HG02623 (cell line): ENCODE results near the gene SLC12A4.
"Not testable (repeated sequence)": the region's sequence is repeated elsewhere in the genome, so short reads cannot be mapped to it uniquely, and the experiment has no call there.

ENCODE experiments used
- ATAC-seq: cut with Tn5 transposase; IDR thresholded peaks from one replicate; pipeline ENCODE4 v1.9.1; 2021; ENCODE audit warnings: moderate library complexity; ENCODE audit not compliant: unreplicated experiment

Gene SLC12A4

DNA sequence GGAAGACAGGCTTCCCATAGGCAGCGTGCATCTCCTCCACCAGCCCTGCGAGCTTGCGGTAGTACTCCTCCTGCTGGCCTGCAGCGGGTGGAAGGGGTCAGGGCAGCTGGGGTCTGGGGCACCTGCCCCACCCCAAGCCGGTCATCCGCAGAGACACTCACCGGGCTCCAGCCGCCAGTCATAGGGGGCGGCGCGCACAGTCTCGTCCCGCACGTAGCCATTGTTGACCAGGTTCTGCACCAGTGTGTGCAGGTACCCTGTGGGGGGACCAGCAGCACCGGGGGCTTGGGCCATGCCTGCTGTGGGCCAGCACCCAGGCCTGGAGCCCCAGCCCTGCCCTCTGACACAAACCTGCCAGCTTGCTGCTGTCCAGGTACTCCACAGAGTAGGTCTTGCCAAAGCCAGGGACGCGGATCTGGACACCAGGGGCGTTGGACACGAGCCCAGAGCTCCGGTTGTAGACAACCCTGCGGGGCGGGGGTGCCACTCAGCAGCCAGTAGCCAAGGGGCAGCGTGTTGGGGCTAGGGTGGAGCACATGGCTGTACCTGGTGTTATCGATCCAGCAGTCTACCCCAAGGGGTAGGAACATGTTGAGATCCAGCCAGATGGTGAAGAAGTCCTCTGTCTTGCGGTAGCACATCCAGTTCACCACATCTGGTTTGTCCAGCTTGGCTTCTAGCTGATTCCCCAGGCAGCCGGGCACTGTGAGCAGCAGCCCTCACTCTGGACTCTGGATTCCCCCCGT lies 25.8 kb downstream of the SLC12A4 start:
- no peak for ATAC-seq

GRCh38 chr16:67942200-67942509 lies 26.3 kb downstream of the SLC12A4 start:
- ATAC-seq = no peak

DNA sequence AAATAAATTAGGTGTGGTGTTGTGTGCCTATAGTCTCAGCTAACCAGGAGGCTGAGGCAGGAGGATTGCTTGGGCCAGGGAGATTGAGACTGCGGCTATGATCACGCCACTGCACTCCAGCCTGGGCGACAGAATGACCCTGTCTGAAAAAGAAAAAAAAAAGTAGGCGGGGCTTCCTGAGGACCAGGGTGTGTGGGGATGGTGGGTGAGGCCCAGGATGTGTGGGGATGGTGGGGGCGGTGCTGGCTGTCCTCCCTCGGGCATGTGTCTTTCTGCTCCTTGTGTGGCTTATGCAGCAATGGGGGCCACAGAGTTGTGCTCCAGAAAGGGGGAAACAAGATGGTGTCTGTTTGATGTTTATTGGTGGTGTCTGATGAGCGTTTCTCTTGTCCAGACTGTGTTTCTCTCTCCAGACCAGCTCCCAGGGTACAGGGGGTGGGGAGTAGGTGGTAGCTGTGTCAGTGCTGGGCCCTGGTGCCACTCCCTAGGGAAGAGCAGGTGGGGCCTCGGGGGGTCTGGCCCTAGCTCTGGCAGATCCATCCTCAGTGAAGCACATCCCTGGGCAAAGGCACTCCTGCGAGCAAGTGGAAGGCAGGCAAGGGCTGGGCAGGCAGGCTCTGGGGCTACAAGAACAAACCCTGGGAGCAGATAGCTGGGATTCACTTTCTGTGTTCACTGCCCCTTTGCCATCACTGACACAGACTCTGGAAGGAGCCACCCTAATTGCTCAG lies 26.8 kb downstream of the SLC12A4 start:
- no peak for ATAC-seq

GRCh38 chr16:67940446-67941089 lies 27.9 kb downstream of the SLC12A4 start:
- ATAC-seq = no peak

- ATAC-seq = no peak
These were observed 28.7 kb downstream of the SLC12A4 start for GRCh38 chr16:67939507-67940445.

DNA sequence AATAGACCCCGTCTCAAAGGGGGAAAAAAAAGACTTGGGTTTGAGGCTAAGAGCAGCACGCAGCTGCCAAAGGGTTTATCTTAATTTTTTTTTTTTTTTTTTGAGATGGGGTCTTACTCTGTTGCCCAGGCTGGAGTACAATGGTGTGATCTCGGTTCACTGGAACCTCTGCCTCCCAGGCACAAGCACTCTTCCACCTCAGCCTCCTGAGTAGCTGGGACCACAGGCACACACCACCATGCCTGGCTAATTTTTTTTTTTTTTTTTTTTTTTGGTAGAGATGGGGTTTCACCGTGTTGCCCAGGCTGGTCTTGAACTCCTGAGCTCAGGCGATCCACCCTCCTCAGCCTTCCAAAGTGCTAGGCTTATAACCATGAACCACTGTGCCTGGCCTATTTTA lies 30.7 kb downstream of the SLC12A4 start:
- ATAC-seq = not testable (repeated sequence)

GRCh38 chr16:67936880-67937605 lies 31.4 kb downstream of the SLC12A4 start:
- ATAC-seq = peak; percentile 44

DNA sequence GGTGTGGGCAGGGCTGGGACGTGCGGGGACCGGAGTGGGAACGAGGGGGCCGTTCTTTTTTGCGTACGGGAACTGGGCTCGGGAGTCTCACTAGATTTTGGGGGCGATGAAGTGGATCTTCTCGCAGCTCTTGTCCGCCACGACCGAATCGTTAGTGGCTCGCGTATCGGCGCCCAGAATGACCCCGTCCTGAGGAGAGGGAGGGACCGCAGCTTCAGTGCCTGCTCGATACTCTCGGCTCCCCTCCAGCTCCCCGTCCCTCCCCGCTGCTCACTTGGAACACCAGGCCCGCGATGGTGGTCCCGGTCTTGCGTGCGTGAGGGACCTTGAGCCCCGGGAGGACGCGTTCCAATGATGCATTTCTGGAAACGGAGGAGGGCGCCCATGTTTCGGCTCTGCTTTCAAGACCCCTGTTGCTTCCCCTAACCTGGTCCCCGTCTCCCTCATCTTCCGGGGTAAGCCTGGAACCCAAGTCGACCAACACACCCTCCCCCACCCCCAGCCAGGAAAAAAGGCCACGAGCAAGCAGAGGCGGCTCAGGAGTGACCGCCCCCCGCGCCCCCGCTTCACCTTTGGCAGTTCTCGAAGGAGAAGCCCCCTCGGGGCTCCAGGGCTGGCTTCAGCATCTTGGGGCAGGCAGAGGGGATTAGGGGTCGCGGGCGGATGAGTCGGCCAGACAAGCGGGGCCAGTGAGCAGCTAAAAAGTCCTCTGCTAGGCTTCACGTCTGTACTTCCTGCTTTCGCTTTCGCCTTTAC lies 32.1 kb downstream of the SLC12A4 start, which contains the start of gene PSMB10:
TSS of gene PSMB10 (minus strand) at position 727 of the 756 bp plus-strand sequence. CDS start at position 626, 101 bp downstream.
- ATAC-seq = no peak

GRCh38 chr16:67935402-67936123 lies 32.9 kb downstream of the SLC12A4 start:
- ATAC-seq = peak; percentile 90

DNA sequence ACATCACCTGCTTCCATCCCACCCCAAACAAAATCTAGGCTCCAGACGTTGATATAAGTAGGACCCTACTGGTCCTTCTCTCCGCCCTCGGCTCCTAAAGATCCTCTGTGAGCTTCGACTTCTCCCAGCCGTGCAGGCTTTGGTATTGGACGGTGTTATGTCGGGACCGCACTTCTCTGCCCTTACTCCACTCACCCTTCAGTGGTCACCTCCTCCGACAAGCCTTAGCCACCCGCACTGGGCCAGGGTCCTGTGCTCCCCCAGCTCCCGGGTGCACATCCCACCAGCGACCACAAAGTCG lies 33.4 kb downstream of the SLC12A4 start:
- ATAC-seq = no peak

DNA sequence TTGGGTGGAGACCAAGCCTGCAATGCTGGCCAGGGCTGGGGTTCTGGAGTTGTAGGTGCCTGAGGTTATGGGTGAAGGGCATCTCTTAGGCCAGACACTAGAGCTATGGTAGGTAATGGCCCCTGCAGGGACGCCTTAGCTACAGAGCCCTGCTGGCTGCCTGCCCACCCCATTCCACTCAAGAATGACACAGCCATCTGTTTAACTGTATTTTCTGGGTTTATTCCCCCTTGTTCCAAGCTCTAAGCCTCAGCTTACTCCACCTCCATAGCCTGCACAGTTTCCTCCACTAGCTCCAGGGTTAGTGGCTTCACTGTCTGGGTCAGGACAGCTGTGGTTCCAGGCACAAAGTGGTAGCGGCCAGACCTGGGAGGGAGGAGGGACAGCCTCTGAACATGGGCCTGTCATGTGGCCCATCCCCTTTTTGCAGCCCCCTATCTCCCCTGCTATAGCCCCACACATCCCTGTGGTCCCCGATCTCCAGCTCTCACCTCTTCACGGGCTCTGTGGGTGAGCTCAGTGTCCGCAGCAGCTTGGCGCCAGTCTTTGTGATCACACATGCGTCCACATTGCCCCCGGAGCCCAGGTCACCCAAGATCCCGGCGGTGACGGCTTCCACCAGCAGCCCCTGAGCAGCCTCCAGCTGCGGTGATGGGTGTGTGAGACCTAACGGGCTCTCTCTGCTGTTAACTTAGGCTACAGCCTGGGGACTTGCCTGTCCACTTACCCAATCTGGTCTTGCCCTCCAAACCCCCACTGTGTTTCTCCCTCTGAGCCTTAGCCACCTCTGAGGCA lies 33.9 kb downstream of the SLC12A4 start:
- no peak for ATAC-seq

DNA sequence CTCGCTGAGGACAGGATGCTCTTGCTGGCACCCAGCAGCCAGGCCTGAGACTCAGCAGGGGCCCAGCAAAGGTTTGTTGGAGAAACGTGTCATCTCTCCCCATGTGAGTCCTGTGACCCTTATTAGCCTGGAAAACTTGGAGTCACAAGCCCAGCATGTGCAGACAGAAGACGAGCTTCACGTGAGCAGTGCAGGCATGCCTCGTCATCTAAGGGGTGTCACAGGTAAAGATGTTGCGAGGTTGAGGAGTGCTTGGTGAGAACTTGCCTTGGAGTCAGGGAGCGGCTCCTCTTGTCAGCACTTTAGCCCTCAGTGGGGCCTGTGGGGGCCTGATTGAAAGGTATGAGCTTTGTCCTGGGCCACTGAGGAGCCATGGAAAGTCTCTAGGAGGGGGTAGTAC lies 34.6 kb downstream of the SLC12A4 start:
- no peak for ATAC-seq

- ATAC-seq = no peak
These were observed 36.0 kb downstream of the SLC12A4 start for GRCh38 chr16:67932462-67932840.

- no peak for ATAC-seq
These were observed 36.5 kb downstream of the SLC12A4 start, which contains the start of gene CTRL for GRCh38 chr16:67931712-67932461. Gene CTRL, minus strand, starts transcription at chr16:67931862. Its CDS starts 10 bp downstream, at chr16:67931852.

- ATAC-seq = no peak
These were observed 37.7 kb downstream of the SLC12A4 start for GRCh38 chr16:67930678-67931211.

DNA sequence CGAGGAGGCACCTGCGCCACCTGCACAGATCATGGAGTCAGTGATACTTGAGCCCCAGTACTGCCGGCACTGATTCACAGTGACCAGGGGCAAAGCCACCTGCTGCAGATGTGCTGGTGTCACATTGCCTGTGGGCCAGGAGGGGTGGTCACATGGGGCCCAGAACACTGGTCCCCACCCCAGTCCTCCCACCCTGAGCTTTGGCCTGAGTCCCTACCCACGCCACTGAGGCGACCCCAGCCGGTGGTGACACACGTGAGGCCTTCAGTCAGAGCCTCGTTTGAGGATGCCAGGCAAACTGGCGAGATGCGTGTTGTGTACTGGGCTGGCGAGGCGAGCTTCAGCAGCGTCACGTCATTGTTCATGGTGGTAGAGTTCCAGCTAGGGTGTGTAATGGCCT lies 38.2 kb downstream of the SLC12A4 start:
- no peak for ATAC-seq
